Fibroblast of the aortic adventitia (primary cell): ENCODE measurements around the gene FBLN5. TPM values are rescaled to one million over a fixed set of nuclear protein-coding genes. Genes with fewer than 3 reads are reported as not detected.
A peak's percentile ranks its signal among the peaks of the same experiment; 100 is the strongest.
"Not testable (repeated sequence)": the region's sequence is repeated elsewhere in the genome, so short reads cannot be mapped to it uniquely, and the experiment has no call there.

Experiments
- DNase-seq: peaks from one replicate; pipeline ENCODE4 v3.0.0-alpha.2; 2010; ENCODE audit warnings: low read depth
- H3K4me3 ChIP-seq: 2 replicates; pipeline ENCODE4 v1.5.1; 2011; ENCODE audit warnings: low read depth, mild to moderate bottlenecking, control low read depth, low read length, moderate library complexity
- total RNA-seq: library from RNA; depleted of rRNA; stranded (reverse); fragments of >200 nt; gene quantifications from 2 replicates; pipeline ENCODE4 v1.2.3, GENCODE V29; 2012; ENCODE audit warnings: low replicate concordance
- TF ChIP-seq, protein P1 (sequence below): IDR thresholded peaks from 2 replicates; pipeline ENCODE4 v1.5.1; 2011; ENCODE audit warnings: mild to moderate bottlenecking, low read length, control low read depth, inconsistent platforms; ENCODE audit not compliant: insufficient read depth

Gene FBLN5
- total RNA-seq, 1 donor, result 137 TPM

DNA sequence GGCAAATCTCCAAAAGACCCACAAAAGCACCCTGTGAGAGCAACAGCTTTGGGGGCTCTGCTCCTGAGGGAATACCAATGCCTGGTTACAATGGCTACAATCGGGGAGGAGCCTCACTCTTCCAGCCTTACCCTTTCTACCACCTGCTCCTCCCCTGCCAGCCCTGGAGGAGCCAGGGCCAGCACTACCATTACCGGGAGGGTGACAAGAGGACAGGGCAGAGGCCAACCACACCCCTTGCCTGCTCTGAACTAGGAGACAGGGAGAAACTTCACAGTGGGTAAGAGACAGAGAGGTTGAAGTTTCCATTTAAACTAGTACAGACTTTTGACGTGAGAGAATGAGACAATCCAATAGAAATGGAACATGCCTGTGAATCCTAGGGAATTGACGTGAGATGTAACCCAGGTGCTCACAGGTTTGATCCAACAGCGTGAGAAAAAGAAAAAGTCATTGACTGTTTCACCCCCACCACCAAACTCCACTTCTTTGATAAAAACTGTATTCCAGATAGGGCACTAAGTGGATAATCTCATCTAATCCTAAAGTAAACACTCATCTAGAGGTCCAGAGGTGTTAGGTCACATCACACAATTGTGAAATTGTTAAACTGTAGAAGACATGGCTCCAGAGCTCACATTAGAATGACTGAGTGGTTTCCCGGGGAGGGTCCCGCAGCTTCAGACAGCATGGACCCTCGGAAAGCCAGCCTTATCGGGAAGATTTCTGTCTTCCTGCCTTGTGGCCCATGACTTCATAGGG lies 71.8 kb downstream of the FBLN5 start:
- DNase-seq, result no peak
- no peak overlapping the region for H3K4me3 ChIP-seq
- TF ChIP-seq, protein P1, sequence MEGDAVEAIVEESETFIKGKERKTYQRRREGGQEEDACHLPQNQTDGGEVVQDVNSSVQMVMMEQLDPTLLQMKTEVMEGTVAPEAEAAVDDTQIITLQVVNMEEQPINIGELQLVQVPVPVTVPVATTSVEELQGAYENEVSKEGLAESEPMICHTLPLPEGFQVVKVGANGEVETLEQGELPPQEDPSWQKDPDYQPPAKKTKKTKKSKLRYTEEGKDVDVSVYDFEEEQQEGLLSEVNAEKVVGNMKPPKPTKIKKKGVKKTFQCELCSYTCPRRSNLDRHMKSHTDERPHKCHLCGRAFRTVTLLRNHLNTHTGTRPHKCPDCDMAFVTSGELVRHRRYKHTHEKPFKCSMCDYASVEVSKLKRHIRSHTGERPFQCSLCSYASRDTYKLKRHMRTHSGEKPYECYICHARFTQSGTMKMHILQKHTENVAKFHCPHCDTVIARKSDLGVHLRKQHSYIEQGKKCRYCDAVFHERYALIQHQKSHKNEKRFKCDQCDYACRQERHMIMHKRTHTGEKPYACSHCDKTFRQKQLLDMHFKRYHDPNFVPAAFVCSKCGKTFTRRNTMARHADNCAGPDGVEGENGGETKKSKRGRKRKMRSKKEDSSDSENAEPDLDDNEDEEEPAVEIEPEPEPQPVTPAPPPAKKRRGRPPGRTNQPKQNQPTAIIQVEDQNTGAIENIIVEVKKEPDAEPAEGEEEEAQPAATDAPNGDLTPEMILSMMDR, result no peak

DNA sequence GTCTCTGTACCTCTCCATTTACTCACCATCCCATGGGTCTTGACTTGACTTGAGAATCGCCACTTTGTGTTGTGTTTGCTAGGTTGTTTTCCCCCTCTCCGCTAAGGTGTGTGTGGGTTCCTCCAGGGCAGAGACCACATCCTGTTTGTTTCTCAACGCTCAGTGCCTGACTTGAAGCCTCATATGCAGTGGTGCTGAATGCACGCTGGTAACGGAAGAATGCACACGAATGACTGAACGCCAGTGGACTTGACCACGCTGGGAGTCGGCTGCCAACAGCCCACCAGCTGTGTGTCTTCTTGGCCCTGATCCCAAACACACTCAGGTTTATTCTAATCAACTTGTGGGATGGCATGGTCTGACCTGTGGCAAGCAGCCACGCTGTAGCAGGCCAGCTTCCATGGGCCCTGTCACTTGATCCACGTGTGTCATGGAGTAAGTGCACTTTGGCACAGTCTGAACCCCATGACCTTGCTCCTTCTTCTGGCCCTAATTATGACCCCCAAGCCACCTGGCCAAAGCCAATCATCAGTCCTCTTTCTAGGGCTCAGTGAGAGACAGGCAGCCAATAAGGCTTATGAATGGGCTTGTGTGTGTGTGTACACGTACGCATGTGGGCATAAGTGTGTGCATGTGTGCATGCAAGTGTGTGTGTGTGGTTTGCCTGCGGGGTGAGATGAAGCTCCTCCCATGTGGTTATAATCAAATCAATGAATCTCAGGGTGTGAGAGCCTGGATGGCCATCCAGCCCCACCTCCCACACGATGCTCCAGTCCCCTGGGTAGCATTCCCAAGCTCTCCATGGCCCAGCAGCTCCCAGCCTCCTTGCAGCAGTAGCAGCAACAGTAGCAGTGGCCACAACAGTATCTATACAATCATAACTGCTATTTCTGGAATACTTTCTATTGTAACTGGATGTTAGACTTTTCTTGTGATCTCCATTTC lies 73.8 kb downstream of the FBLN5 start:
- no peak for DNase-seq
- H3K4me3 ChIP-seq, result no peak overlapping the region
- TF ChIP-seq, protein P1, result no peak

DNA sequence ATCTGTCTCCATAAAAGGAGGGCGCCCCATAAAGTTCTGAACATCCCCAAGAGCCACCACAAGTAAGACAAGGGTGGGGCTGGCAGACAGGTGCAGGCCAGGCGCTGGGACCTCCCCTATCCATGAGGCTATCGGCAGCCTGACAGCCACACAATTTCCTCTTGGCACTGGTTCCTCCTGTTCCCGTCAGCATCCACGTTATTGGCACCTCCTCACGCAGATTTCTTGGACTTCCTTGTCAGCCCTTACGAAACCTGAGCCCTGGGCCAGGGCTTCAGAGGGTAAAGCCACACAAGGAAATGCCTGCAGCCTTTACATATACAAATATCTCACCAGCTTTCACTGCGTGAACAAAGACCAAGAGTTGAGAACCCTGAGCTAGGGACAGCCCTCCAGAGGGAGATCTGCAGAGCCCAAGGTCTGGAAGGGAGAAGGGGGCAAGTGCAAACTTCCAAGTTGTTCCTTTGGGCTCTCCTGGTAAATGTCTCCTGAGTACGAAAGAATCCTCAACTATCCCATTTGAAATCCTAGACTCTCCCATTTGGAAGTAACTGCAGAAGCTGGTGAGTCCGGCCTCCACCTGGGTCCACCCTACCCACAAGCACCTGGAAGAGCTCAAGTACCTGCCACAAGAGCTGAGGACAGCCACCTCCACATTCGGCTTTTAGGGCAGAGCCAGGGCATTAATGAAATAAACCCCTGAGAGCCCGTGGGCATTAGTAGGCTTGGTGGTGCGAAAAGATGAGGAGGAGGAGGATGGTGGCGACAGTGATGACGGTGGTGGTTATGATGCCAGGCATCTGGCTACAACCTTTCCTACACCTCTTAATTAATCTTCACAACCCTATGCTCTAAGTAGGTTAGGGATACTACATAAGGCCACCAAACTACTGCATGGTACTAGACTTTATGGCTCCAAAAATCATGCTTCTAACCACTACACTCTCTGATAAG lies 74.7 kb downstream of the FBLN5 start:
- TF ChIP-seq, protein P1, result peak; percentile 15
- no peak overlapping the region for H3K4me3 ChIP-seq
- DNase-seq, result peak; percentile 96

DNA sequence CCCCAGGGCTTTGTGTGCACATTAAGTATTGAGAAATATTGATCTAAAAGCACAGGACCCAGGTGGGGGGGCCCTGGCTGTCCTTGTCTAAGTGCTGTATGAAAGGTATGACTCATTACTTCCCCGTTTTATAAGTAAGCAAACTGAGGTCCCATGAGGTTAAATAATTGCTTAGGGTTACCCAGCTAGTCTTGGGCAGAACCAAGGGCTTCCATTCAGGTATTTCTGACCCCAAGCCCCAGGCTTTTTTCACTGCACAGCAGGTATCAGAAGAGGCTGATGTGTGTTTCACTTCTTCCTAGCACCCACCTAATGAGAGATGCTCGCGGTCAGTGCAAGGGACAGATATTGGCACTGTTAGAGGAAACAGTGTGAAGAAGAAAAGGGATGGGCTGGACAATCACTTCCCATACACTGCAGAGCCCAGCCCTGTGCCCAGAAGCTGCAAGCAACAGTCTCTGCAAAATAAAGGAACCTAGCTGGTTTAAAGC lies 75.4 kb downstream of the FBLN5 start:
- peak; percentile 51 for DNase-seq
- H3K4me3 ChIP-seq, result no peak overlapping the region
- TF ChIP-seq, protein P1, result no peak

DNA sequence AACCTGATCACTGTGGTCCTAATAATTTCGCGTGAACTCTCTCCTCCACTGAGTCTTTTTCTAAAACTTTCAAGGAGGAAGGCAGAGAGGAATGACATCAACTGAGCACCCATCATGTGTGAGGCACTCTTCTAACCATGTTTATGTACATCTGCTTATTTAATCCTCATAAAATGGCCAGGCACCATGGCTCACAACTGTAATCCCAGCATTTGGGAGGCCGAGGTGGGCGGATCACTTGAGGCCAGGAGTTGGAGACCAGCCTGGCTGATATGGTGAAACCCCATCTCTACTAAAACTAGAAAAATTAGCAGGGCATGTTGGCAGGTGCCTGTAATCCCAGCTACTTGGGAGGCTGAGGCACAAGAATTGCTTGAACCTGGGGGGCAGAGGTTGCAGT lies 76.1 kb downstream of the FBLN5 start:
- H3K4me3 ChIP-seq, DNase-seq: not testable (repeated sequence)

DNA sequence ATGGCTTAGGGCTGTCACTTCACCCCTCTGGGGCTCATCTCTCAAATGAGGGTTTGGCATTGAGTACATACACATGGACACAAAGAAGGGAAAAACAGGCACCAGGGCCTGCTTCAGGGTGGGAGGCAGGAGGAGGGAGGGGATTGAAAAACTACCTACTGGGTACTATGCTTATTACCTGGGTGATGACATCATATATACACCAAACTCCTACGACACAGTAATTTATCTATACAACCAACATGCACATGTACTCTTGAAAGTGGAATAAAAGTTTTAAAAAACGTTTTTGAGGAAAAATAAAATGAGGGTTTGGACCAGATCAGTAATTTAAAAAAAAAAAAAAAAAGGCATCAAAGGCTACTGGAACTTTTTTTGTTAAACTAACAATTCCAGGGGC lies 76.6 kb downstream of the FBLN5 start:
- no peak overlapping the region for H3K4me3 ChIP-seq
- no peak for DNase-seq
- TF ChIP-seq, protein P1, result no peak
